MCF 10A (cell line): ENCODE data around the gene ZBTB44. TPM values are rescaled to one million over a fixed set of nuclear protein-coding genes. Genes with fewer than 3 reads are reported as not detected.

ENCODE experiments used
- BruUV-seq: library from RNA; stranded (reverse); fragments of 400-500 nt; replicated peaks from 2 replicates; lab custom pipeline; 2021; lab: Mats Ljungman, UMichigan
- CTCF ChIA-PET: fragments of 300-600 bp; sonication (Branson Sonifier 250); formaldehyde crosslinking; extraction: SDS; loops from one replicate; lab custom pipeline; 2021; ENCODE audit warnings: antibody characterized with exemption, inconsistent platforms; lab: Yijun Ruan, JAX
- POLR2A ChIA-PET: fragments of 300-600, 350-650 bp; sonication (Branson Sonifier 250); formaldehyde crosslinking; extraction: SDS; loops from one replicate; lab custom pipeline; 2020; ENCODE audit warnings: antibody characterized with exemption, inconsistent platforms; lab: Yijun Ruan, JAX
- DNase-seq: peaks from one replicate; pipeline ENCODE4 v3.0.0-alpha.2; 2018; ENCODE audit not compliant: unreplicated experiment
- H3K27ac Mint-ChIP-seq: one replicate; pipeline ENCODE4 v1.8.0; 2022; ENCODE audit warnings: mild to moderate bottlenecking, low read depth, mixed read lengths; ENCODE audit not compliant: unreplicated experiment
- H3K27me3 Mint-ChIP-seq: one replicate; pipeline ENCODE4 v1.8.0; 2022; ENCODE audit warnings: mixed read lengths; ENCODE audit not compliant: insufficient read depth, unreplicated experiment
- H3K36me3 Mint-ChIP-seq: one replicate; pipeline ENCODE4 v1.8.0; 2022; ENCODE audit warnings: mild to moderate bottlenecking, moderate library complexity, mixed read lengths; ENCODE audit not compliant: insufficient read depth, unreplicated experiment
- H3K4me1 Mint-ChIP-seq: one replicate; pipeline ENCODE4 v1.8.0; 2022; ENCODE audit warnings: mixed read lengths; ENCODE audit not compliant: insufficient read depth, unreplicated experiment
- H3K4me3 Mint-ChIP-seq: one replicate; pipeline ENCODE4 v1.8.0; 2022; ENCODE audit warnings: mild to moderate bottlenecking, moderate library complexity, mixed read lengths; ENCODE audit not compliant: unreplicated experiment
- H3K9me3 Mint-ChIP-seq: one replicate; pipeline ENCODE4 v1.8.0; 2022; ENCODE audit warnings: mixed read lengths; ENCODE audit not compliant: unreplicated experiment
- CTCF ChIP-seq: fragments of 200-600 bp; IDR thresholded peaks from one replicate; pipeline ENCODE4 v1.8.0; 2022; ENCODE audit warnings: antibody characterized with exemption, mild to moderate bottlenecking; ENCODE audit not compliant: unreplicated experiment
- intact Hi-C: fragments of 100-400 bp; cut with micrococcal nuclease; formaldehyde crosslinking; loops from 2 replicates; pipeline ENCODE4 v1.14.1; 2022
- total RNA-seq: library from RNA; stranded (reverse); gene quantifications from 2 replicates; pipeline ENCODE4 v1.2.3, GENCODE V29; 2022

The ZBTB44 gene
- total RNA-seq, 1 experiment from 2014 or later, result 28.5 TPM

- no peak overlapping the region for H3K27ac Mint-ChIP-seq
- no TSS peak for BruUV-seq
- no peak for TF ChIP-seq CTCF
- H3K4me3 Mint-ChIP-seq, result no peak overlapping the region
- DNase-seq, result no peak
- H3K36me3 Mint-ChIP-seq, result no peaks in the 10 kb centered on the region
- CTCF ChIA-PET, result interaction anchor here (1.2 kb wide), 1 partner anchor 15 kb away, joined by 3 read pairs; no protein-coding TSS in a partner anchor
- intact Hi-C loops, result no loop called here
- peaks cover 18% of the 10 kb centered on the region for H3K4me1 Mint-ChIP-seq
- no peaks in the 10 kb centered on the region for H3K9me3 Mint-ChIP-seq
- no peaks in the 10 kb centered on the region for H3K27me3 Mint-ChIP-seq
- POLR2A ChIA-PET, result interaction anchor here (0.8 to 2.7 kb wide), 4 partner anchors 12 to 21 kb away, joined by 4 to 11 read pairs (median 4); partner anchors contain the start of gene ST14
Measured at GRCh38 chr11:130180896-130181294, 133.8 kb downstream of the ZBTB44 start.

GRCh38 chr11:130180491-130180890 is 134.2 kb downstream of the ZBTB44 start:
- Mint-ChIP-seq H3K36me3 (no peaks in the 10 kb centered on the region), H3K27me3 (no peaks in the 10 kb centered on the region), H3K4me1 (peaks cover 18% of the 10 kb centered on the region), H3K9me3 (no peaks in the 10 kb centered on the region), H3K4me3 (no peak overlapping the region), H3K27ac (no peak overlapping the region)
- BruUV-seq, result no TSS peak
- CTCF ChIA-PET, result no interaction called here
- no peak for TF ChIP-seq CTCF
- intact Hi-C loops, result no loop called here
- DNase-seq, result peak; percentile 22
- POLR2A ChIA-PET, result interaction anchor here (0.8 to 2.7 kb wide), 5 partner anchors 12 to 31 kb away, joined by 4 to 11 read pairs (median 4); partner anchors contain the start of gene ST14

GRCh38 chr11:130179396-130180306 is 135.1 kb downstream of the ZBTB44 start:
- Mint-ChIP-seq H3K27me3 (no peaks in the 10 kb centered on the region), H3K9me3 (peaks cover 8% of the 10 kb centered on the region), H3K27ac (no peak overlapping the region), H3K36me3 (no peaks in the 10 kb centered on the region), H3K4me3 (no peak overlapping the region), H3K4me1 (peaks cover 18% of the 10 kb centered on the region)
- ChIA-PET POLR2A (interaction anchor here (1.0 to 2.7 kb wide), 5 partner anchors 11 to 30 kb away, joined by 4 to 14 read pairs (median 4); partner anchors contain the start of gene ST14), CTCF (interaction anchor here (0.6 to 1.0 kb wide), 2 partner anchors 33 to 256 kb away, joined by 3 read pairs; no protein-coding TSS in a partner anchor)
- no peak for TF ChIP-seq CTCF
- intact Hi-C loops, result no loop called here
- no peak for DNase-seq
- BruUV-seq, result no TSS peak
